ENCODE data around the gene DCUN1D2.

Gene DCUN1D2

DNA sequence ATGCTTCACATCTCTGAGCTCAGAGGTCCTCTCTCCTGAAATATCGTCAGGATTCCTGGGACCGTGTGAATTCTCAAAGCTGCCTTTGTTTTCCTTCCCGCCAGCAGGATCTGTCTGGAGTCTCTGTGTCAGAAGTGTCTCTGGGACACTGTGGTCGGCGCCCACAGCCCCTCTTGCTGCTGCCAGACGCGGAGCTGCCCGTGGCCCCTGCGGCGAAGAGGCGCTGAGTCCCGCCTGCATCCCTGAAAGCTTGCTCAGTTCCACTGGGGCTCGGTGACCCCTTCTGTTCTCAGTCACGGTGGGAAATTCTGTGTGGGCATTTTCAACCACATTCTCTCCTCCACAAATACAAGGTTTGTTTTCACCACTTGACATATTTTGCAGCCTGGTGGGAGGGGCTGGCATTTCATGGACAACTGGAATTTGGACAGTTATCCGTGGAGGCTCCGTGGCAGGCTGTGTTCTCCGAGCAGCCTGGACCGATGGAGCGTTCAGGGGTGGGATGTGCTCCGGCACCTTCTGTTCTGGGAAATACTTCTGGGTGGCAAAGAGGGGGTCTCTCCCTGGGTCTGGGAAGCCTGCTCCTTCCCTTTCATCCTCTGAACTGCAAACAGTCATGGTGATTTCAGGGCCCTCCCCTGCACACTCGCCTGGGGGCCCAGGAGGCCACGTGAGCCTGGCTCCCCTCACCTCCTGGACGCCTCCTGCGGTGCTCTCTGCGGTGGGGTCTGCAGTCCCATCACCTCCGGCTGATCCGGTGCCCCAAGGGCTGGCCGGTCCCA is 84.0 kb downstream of the DCUN1D2 start:
- ATAC-seq = no peak
